HepG2 (cell line): ENCODE measurements around the gene THOC6. TPM values are rescaled to one million over a fixed set of nuclear protein-coding genes. Genes with fewer than 3 reads are reported as not detected.

ENCODE experiments used
- CENPX ChIP-seq: sonication (generic); formaldehyde crosslinking; IDR thresholded peaks from 2 replicates; pipeline ENCODE4 v1.9.0; 2021; ENCODE audit warnings: mild to moderate bottlenecking, missing genetic modification reagents, moderate library complexity
- ELF1 ChIP-seq: sonication (generic); formaldehyde crosslinking; IDR thresholded peaks from 2 replicates; pipeline ENCODE4 v1.4.0; 2020; ENCODE audit warnings: missing genetic modification reagents
- GMEB2 ChIP-seq: IDR thresholded peaks from 2 replicates; pipeline ENCODE4 v1.6.1; 2016; ENCODE audit warnings: missing biosample characterization, missing genetic modification reagents, low read depth
- IRF1 ChIP-seq: sonication (generic); formaldehyde crosslinking; IDR thresholded peaks from 2 replicates; pipeline ENCODE4 v1.4.0; 2020; ENCODE audit warnings: low read depth, mild to moderate bottlenecking, missing genetic modification reagents
- MLX ChIP-seq: IDR thresholded peaks from 2 replicates; pipeline ENCODE4 v1.6.1; 2016
- NFKB2 ChIP-seq: sonication (generic); formaldehyde crosslinking; IDR thresholded peaks from 2 replicates; pipeline ENCODE4 v1.4.0; 2020; ENCODE audit warnings: missing genetic modification reagents, borderline replicate concordance
- NR0B2 ChIP-seq: sonication (generic); formaldehyde crosslinking; IDR thresholded peaks from 2 replicates; pipeline ENCODE4 v1.4.0; 2020; ENCODE audit warnings: mild to moderate bottlenecking, missing genetic modification reagents
- SMAD9 ChIP-seq: sonication (generic); formaldehyde crosslinking; IDR thresholded peaks from 2 replicates; pipeline ENCODE4 v1.5.1; 2020; ENCODE audit warnings: mild to moderate bottlenecking, missing genetic modification reagents
- SRSF9 ChIP-seq: fragments of 200-400 bp; formaldehyde crosslinking; IDR thresholded peaks from 2 replicates; pipeline ENCODE4 v1.6.1; 2018; ENCODE audit warnings: borderline replicate concordance, mild to moderate bottlenecking, low read depth, low read length; ENCODE audit not compliant: insufficient read depth, poor library complexity, severe bottlenecking
- SSRP1 ChIP-seq: IDR thresholded peaks from 2 replicates; pipeline ENCODE4 v1.6.1; 2016; ENCODE audit warnings: control low read depth
- TAF15 ChIP-seq: fragments of 200-400 bp; formaldehyde crosslinking; IDR thresholded peaks from one replicate; pipeline ENCODE4 v1.6.1; 2018; ENCODE audit warnings: mild to moderate bottlenecking, low read depth, low read length; ENCODE audit not compliant: poor library complexity, severe bottlenecking
- WIZ ChIP-seq: sonication (generic); formaldehyde crosslinking; IDR thresholded peaks from 2 replicates; pipeline ENCODE4 v1.5.1; 2020; ENCODE audit warnings: mild to moderate bottlenecking, missing genetic modification reagents
- ZBTB33 ChIP-seq: sonication (generic); formaldehyde crosslinking; IDR thresholded peaks from 2 replicates; pipeline ENCODE4 v1.4.0; 2020; ENCODE audit warnings: missing genetic modification reagents
- ZNF546 ChIP-seq: sonication (generic); formaldehyde crosslinking; conservative IDR thresholded peaks from 2 replicates; pipeline ENCODE4 v1.8.1; 2023; ENCODE audit warnings: mild to moderate bottlenecking, missing genetic modification reagents
- ZNF703 ChIP-seq: sonication (generic); formaldehyde crosslinking; IDR thresholded peaks from 2 replicates; pipeline ENCODE4 v1.5.1; 2020; ENCODE audit warnings: missing genetic modification reagents, mild to moderate bottlenecking, moderate library complexity, borderline replicate concordance
- ZNF782 ChIP-seq: sonication (generic); formaldehyde crosslinking; IDR thresholded peaks from 2 replicates; pipeline ENCODE4 v1.4.0; 2020; ENCODE audit warnings: missing genetic modification reagents, mild to moderate bottlenecking, borderline replicate concordance
- ZSCAN20 ChIP-seq: sonication (generic); formaldehyde crosslinking; IDR thresholded peaks from 2 replicates; pipeline ENCODE4 v1.4.0; 2020; ENCODE audit warnings: missing genetic modification reagents, mild to moderate bottlenecking, borderline replicate concordance
- polyA plus RNA-seq, 8 experiments: library from polyadenylated mRNA; depleted of rRNA in 3 of 8; stranded (reverse) in 7 of 8; unstranded in 1 of 8; fragments of >200 nt; fragmentation: Illumina TruSeq in 4 of 8; extraction: Trizol in 4 of 8; gene quantifications; 2 replicates each; pipeline versions ENCODE4 v1.2.1 to v1.2.3, GENCODE V29; 2011 to 2016; ENCODE audit warnings: low read depth in 4 of 8, missing spikeins in 1 of 8, mixed read lengths in 1 of 8; ENCODE audit not compliant: insufficient read depth in 1 of 8
- total RNA-seq, 5 experiments: library from RNA; depleted of rRNA; stranded (reverse); fragments of >200 nt; fragmentation: Illumina TruSeq; extraction: Trizol; gene quantifications; 2 replicates each; pipeline ENCODE4 v1.2.3, GENCODE V29; 2016; ENCODE audit warnings: low read depth in 1 of 5
- TF ChIP-seq, protein P1 (sequence below): sonication (generic); formaldehyde crosslinking; IDR thresholded peaks from 2 replicates; pipeline ENCODE4 v1.4.0; 2020; ENCODE audit warnings: mild to moderate bottlenecking, low read depth, missing genetic modification reagents
- TF ChIP-seq, protein P2 (sequence below): sonication (generic); formaldehyde crosslinking; IDR thresholded peaks from 2 replicates; pipeline ENCODE4 v1.4.0; 2020; ENCODE audit warnings: missing genetic modification reagents

The THOC6 gene
- total and polyA plus RNA-seq, 2 of the 13 experiments (the other 11 are each of a cell fraction or from before 2014, with no cell fraction given), result 32.1 to 37.0 TPM

DNA sequence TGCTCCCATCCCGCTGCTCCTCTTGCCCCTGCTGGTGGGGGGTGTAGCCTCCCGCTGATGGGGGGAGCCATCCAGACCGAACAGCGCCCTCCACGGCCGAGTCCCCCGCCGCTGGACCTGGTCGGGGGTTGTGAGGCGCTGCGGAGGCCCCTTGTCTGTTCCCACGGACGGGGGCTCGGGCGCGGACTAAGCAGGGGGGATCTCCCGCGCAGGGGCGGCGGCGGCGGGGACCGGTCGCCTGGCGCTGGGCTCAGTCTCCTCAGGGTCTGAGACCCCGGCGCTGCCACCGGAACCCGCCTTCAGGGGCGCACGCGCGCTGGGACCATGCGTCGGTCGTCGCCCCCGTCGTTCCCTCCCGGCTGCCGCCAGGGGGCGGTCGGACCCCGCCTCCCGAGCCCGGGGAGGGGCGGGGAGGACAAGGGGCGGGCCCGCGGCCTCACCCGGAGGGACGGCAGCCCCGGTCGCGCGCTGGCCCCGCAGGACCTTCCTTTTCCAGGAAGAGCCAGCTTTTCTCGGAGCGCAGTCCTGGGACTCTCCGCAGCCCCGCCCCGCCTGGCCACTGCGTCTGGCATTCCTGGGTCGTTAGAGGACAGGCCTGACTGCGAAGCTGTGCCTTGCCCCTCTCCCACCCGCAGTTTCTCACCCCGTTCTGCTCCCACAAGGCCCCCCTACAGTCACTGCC is 35.3 kb downstream of the THOC6 start (continued):
- TF ChIP-seq GMEB2 (no peak), ZBTB33 (no peak), ELF1 (CRISPR knock-in tag) (peak; percentile 51; the same call in 1 of the 2 replicates), CENPX (no peak), WIZ (CRISPR knock-in tag) (no peak), ZNF546 (peak; percentile 66; the same call in 1 of the 2 replicates), SSRP1 (no peak), MLX (CRISPR knock-in tag) (no peak), NR0B2 (no peak), ZNF782 (CRISPR knock-in tag) (no peak; the same call in 1 of the 2 replicates), NFKB2 (CRISPR knock-in tag) (0 out of 2 replicates have a peak, but pooled peaks have one; percentile 40), TAF15 (no peak), SMAD9 (CRISPR knock-in tag) (no peak), IRF1 (CRISPR knock-in tag) (0 out of 2 replicates have a peak, but pooled peaks have one; percentile 38), SRSF9 (no peak), ZSCAN20 (CRISPR knock-in tag) (0 out of 2 replicates have a peak, but pooled peaks have one; percentile 50), ZNF703 (CRISPR knock-in tag) (peak; percentile 61; the same call in 1 of the 2 replicates)
- TF ChIP-seq, protein P1, sequence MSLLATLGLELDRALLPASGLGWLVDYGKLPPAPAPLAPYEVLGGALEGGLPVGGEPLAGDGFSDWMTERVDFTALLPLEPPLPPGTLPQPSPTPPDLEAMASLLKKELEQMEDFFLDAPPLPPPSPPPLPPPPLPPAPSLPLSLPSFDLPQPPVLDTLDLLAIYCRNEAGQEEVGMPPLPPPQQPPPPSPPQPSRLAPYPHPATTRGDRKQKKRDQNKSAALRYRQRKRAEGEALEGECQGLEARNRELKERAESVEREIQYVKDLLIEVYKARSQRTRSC (CRISPR knock-in tag), result peak; percentile 89
- TF ChIP-seq, protein P2, sequence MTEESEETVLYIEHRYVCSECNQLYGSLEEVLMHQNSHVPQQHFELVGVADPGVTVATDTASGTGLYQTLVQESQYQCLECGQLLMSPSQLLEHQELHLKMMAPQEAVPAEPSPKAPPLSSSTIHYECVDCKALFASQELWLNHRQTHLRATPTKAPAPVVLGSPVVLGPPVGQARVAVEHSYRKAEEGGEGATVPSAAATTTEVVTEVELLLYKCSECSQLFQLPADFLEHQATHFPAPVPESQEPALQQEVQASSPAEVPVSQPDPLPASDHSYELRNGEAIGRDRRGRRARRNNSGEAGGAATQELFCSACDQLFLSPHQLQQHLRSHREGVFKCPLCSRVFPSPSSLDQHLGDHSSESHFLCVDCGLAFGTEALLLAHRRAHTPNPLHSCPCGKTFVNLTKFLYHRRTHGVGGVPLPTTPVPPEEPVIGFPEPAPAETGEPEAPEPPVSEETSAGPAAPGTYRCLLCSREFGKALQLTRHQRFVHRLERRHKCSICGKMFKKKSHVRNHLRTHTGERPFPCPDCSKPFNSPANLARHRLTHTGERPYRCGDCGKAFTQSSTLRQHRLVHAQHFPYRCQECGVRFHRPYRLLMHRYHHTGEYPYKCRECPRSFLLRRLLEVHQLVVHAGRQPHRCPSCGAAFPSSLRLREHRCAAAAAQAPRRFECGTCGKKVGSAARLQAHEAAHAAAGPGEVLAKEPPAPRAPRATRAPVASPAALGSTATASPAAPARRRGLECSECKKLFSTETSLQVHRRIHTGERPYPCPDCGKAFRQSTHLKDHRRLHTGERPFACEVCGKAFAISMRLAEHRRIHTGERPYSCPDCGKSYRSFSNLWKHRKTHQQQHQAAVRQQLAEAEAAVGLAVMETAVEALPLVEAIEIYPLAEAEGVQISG (CRISPR knock-in tag), result peak; percentile 78
